T-helper 2 cell treated with Interferon-gamma antibody and Interleukin-4, amounts not matched to agents 100 ng/mL and 5 ng/mL, for 36 hours (primary cell): Measurements from ENCODE around the gene SORD. TPM values are rescaled to one million over a fixed set of nuclear protein-coding genes. Genes with fewer than 3 reads are reported as not detected.

Experiments used
- intact Hi-C: fragments of 100-400 bp; cut with micrococcal nuclease; formaldehyde crosslinking; loops from one replicate; pipeline ENCODE4 v1.15.1; 2023
- total RNA-seq: library from RNA; stranded (reverse); gene quantifications from 2 replicates; pipeline ENCODE4 v1.2.3, GENCODE V29; 2022

The SORD gene
- total RNA-seq, 1 donor from 2014 or later, result 8.3 TPM

DNA sequence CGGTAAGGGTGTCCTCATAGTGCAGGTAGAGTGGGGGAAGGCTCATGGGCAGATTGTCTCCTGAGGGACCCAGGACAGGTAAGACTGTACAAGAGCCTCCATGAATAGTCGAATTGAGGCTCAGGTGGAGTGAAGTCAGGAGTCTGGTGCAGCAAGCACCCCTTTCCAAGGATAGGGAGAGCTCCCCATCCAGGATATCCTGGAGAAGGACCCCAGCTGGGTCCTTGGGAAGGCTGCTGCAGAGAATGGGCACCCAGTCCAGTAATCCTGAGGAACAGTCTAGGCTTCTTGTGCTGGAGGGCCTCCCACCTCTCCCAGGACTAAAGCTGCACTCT, 91.7 kb downstream of the SORD start:
- intact Hi-C loops, result no loop called here

DNA sequence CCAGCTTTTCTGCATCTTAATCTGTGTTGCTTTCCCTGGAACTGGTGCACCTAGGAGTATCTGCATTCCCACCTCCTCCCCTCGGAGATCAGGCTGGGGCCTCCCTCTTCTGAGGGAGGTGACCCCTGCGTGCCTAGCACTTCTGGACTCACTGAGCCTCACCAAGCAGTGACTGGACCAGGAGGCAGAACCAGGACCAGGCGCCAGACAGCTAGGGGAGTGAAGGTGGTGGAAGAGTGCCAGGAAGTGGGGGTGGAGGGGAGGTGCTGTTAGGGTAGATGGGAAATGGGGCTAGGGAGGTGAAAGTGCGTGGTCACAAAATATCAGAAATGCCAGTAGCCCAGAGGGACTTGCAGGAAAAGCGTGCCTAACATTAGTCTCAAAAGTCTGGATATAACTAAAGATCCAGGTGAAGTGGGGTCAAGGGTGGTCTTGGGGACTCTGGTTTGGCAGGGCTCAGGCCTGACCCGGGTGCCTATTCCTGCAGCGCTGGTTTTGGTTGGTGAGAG, 92.4 kb downstream of the SORD start:
- intact Hi-C loops, result no loop called here

DNA sequence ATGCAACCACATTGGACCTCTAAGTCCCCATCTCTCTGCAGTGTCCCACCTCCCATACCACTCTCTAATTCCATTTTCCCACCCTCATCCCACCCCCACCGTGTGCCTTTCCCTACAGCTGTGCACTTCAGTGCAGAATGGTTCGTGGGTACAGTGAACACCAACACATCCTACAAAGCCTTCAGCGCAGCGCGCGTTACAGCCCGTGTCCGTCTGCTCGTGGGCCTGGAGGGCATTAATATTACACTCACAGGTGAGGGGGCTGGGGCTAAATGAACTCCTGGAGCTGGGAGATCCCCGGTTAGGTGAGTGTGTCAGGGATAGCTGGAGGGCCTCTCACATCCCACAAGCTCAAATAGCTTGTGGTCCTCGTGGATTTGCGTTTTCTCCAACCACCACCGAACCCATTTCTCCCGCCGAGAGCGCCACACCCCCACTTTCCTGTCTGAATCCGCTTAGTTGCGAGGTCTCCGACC, 93.0 kb downstream of the SORD start:
- intact Hi-C loops, result no loop called here

DNA sequence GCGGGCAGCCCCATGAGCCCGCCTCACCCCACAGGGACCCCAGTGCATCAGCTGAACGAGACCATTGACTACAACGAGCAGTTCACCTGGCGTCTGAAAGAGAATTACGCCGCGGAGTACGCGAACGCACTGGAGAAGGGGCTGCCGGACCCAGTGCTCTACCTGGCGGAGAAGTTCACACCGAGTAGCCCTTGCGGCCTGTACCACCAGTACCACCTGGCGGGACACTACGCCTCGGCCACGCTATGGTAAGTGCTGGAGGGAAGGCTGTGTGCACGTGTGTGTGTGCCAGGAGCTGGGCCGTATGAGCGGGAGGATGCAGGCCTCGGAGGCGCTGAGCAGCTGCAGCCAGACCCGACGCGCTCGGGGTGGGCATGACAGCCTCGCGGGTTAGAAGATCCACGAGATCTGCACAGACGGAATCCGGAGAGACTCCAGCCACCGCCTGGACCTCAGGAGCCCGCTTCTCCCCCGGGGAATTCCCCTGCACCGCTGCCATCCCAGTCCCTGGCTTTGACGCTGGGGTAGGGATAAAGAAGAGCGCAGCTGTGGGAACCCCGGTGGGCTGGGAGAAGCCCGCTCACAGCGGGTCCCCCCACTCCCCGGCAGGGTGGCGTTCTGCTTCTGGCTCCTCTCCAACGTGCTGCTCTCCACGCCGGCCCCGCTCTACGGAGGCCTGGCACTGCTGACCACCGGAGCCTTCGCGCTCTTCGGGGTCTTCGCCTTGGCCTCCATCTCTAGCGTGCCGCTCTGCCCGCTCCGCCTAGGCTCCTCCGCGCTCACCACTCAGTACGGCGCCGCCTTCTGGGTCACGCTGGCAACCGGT, 93.7 kb downstream of the SORD start:
- intact Hi-C loops, result no loop called here

DNA sequence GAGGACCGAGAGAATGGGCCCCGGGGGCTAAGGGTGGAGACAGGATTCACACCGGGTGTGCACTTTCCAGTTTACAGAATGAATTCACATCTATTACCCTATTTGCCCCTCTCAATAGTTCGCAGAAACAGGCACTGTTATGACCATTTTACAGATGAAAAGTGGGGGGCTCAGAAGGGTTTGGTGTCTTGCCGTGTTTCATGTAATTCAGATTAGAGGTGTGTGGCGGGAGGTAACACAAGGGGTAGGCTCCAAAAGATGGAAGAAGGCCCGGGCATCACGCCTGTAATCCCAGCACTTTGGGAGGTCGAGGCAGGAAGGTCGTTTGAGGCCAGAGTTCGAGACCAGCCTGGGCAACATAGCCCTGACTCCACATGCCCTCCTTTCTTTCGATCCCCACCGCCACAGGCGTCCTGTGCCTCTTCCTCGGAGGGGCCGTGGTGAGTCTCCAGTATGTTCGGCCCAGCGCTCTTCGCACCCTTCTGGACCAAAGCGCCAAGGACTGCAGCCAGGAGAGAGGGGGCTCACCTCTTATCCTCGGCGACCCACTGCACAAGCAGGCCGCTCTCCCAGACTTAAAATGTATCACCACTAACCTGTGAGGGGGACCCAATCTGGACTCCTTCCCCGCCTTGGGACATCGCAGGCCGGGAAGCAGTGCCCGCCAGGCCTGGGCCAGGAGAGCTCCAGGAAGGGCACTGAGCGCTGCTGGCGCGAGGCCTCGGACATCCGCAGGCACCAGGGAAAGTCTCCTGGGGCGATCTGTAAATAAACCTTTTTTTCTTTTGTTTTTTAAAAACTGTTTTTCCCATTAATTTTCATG, 94.5 kb downstream of the SORD start:
- intact Hi-C loops, result no loop called here

DNA sequence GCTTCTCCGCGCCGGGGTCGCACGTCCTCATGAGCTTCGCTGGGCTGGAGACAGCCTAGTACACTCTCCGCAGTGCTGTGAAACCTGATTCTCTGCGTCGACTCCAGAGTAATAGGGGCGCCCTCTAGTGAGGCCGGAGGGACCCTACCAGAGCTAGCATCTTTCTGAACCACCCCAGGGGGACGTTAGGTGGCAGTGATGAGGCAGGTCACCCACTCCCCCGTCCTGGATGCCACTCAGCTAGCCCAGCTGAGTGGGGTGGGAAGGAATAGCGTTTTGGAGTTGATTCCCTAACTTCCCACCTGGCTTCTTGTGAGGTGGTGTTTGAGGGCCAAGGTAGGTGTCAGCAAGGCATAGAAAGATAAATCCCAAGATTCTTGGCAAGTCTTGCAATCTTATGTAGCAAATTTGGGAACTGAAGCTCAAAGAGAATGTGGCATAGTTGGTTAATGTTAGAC, 95.2 kb downstream of the SORD start:
- intact Hi-C loops, result no loop called here

DNA sequence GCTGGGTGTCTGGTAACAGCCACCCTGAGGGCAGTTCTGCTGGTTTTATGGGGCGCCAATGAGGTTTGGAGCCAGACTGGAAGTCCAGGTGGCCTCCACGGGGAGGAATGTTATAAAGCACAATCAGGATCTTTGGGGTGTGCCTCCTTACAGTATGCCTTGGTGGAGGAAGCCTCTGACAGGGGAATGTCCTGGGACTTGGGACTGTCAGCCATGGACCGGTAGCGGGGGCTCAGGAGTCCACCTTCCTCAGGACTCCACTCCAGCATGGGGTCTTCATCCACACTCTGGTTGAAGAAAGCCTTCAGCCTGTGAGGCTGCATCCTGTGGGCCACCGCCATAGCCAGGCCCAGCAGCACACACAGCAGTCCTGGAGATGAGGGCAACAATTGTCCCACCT, 96.0 kb downstream of the SORD start:
- intact Hi-C loops, result no loop called here

DNA sequence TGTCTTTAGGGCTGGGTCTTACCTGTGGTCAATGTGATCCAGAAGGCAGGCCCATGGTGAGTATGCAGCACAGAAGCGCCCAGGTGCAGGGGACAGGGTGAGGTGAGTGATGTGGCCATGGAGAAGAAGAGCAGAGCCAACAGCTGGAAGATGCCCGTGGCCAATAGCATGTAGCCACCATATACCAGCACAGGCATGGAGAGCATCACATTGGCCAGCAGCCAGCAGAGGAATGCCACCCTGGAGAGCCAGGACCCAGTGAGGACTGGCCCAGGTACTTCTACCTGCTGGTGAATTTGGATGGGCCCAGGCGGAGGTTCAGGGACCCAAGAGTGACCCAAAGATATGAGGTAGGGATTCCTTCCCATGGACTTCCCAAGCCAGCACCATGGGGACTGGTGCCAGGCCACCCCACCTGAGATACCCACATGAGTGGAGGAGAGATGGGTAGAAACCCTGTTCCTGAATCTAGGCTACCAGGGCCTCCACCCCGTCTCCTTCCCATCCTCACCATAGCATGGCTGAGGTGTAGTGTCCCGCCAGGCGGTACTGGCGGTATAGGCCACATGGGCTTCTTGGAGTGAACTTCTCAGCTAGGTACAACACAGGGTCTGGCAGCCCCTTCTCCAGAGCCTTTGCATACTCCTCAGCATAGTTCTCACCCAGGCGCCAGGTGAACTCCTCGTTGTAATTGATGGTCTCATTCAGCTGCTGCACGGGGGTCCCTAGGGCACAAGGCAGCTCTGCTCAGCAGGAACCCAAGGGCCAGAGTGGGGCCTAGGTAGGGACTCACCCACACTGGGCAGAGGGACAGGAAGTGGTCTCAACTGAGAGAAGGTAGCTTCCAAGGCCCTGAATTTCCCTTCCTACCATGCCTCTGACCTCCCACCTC, 97.3 kb downstream of the SORD start:
- intact Hi-C loops, result loop anchor here (10.0 kb wide), 1 partner anchor 274 kb away; no protein-coding TSS in a partner anchor

DNA sequence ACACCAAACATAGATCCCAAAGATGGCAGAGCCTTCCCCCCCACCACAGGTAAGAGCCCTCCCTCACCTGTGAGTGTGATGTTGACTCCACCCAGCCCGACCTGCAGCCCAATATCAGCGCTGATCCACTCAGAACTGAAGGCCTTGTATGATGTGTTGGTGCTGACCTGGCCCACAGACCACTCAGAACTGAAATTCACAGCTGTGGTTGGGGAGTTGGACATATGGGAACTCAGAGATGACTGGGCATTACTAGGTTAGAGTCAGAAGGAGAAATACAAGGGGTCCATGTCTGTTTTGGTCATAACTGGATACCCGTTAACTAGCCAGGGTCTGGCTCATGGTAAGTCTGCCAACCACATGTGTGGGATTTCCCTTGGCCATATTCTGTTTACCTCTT, 98.0 kb downstream of the SORD start:
- intact Hi-C loops, result loop anchor here (10.0 kb wide), 1 partner anchor 274 kb away; no protein-coding TSS in a partner anchor

DNA sequence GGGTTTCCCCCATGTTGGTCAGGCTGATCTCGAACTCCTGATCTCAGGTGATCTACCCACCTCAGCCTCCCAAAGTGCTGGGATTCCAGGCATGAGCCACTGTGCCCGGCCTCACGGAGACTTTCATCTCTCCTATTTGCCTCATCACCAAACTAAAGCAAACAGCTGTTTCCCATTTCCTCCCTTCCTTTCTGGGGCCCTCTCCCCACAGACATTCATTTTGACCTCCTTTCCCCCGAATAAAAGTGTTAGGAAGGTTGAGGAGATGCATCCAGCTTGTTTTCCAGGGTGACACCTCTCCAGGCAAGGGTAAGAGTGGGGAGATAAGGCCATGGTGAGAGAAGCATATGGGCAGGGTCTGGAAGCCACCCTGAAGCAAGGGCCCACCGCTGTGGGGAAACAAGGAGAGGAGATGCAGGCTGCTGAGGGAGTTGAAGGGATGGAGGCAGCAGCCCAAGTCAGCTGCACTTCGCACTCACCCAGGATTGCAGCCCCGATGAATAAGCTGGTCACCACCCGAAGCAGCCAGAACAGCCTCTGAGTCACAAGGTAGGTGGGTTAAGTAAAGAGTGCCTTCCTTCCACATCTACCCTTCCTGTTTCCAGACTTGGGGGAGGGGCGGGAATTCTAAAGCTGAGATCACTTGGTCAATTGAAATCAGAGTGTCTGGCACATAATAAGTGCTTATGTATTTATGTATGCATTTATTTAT, 98.9 kb downstream of the SORD start:
- intact Hi-C loops, result loop anchor here (10.0 kb wide), 1 partner anchor 273 kb away; no protein-coding TSS in a partner anchor

DNA sequence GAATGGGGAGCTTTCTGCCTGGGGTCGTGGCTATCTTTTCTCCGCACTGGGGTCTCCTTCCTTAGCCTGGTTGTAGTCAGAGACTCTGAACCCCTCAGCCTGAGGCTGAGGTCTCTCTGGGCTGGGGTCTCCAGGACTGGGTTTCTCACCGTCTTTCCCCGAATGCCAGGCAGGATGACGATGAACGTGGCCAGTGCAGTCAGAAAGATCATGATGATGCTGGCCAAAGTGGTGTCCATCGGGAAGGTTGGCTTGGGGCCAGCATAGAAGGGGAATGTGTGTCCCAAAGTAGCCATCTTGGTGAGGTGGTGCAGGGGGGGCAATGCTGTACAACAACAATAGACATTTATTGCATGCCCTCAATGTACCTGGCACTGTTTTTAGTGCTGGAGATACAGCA, 99.7 kb downstream of the SORD start:
- intact Hi-C loops, result loop anchor here (10.0 kb wide), 1 partner anchor 272 kb away; no protein-coding TSS in a partner anchor

DNA sequence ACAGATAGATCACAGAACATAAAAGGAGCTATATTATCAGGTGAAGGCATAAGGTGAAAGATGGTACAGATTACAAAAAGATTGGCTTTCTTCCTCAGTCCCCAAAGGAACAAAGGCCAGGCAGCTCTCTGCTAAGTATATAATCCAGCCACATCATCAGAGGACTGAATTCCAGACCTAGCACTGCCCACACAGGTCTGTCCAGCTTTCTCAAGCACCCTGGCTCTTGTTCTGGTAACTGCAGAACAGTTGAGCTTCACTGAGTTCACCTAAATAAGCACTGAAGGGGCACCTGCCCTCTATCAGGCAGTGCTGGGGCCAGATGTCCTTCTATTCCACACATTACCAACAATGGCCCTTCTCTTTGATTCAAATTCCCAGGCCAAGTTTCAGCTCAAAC, 100.4 kb downstream of the SORD start:
- intact Hi-C loops, result loop anchor here (10.0 kb wide), 1 partner anchor 271 kb away; no protein-coding TSS in a partner anchor

DNA sequence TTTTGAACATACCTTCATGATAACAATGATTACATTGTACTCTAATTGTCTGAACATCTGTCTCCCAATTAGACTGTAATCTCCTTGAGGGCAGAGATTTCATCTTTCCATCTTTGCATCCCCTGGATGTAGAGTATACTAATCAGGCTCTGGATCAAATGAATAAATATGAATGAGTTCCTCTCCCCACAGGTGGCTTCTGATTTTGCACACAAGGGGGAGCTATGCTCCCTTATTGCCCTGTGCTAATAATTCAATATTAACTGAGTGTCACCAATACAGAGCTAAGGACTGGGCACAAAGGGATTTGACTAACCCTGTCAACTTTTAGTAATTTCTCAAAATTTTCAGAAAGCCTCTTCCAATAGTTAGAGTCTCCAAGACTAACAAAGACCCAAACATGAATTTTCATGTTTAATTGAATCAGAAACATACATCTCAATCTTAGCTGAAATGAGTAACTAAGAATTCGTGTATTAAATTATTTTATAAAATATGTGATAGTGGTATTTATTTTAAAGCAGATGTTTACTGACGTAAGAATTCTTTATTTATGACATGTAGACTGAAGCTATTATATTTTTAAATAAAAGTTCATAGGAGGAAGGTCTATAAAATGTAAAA, 103.7 kb downstream of the SORD start:
- intact Hi-C loops, result loop anchor here (10.0 kb wide), 1 partner anchor 268 kb away; no protein-coding TSS in a partner anchor

Other genes starting within 250 kb of the SORD start
- gene TERB2, start 66.5 kb upstream of the SORD start, total RNA-seq, result not detected in 2 replicates
- not detected in 2 replicates for gene DUOX2, start 91.0 kb downstream of the SORD start, total RNA-seq
- gene DUOXA2, start 91.1 kb downstream of the SORD start, total RNA-seq, result not detected in 2 replicates
- gene DUOXA1, start 106.7 kb downstream of the SORD start, total RNA-seq, result not detected in 2 replicates
- gene DUOX1, start 106.8 kb downstream of the SORD start, total RNA-seq, result 0.09 TPM in 1 of 2 replicates, not detected in the other
- gene SHF, start 164.8 kb downstream of the SORD start, total RNA-seq, result 1.5 and 1.6 TPM in 2 replicates
- gene SLC28A2, start 229.0 kb downstream of the SORD start, total RNA-seq, result not detected in 2 replicates